Natural killer cell (primary cell): ENCODE results near the gene TRIL. TPM values are rescaled to one million over a fixed set of nuclear protein-coding genes. Genes with fewer than 3 reads are reported as not detected.

Source experiments
- ATAC-seq, 3 donors: fragments of 150-1000 bp in 2 of 3; fragments of 200-7000 bp in 1 of 3; cut with Tn5 transposase; 1 replicate in 1 of 3; 2 replicates in 2 of 3; pipeline ENCODE4 v1.10.0; 2021; ENCODE audit warnings: mild to moderate bottlenecking in 2 of 3, moderate library complexity in 2 of 3
- DNase-seq, 2 donors: peaks; one replicate each; pipeline versions ENCODE4 v3.0.0 to v3.0.0-alpha.2; 2013 to 2021; ENCODE audit warnings: mixed read lengths in 1 of 2
- H3K27ac ChIP-seq: one replicate; pipeline ENCODE4 v1.5.1; 2013; ENCODE audit warnings: mild to moderate bottlenecking, low read length
- H3K27me3 ChIP-seq: one replicate; pipeline ENCODE4 v1.6.1; 2013; ENCODE audit warnings: low read length; ENCODE audit not compliant: control insufficient read depth, insufficient read depth
- H3K36me3 ChIP-seq: one replicate; pipeline ENCODE4 v1.6.1; 2013; ENCODE audit warnings: low read length; ENCODE audit not compliant: control insufficient read depth, insufficient read depth
- H3K4me1 ChIP-seq: one replicate; pipeline ENCODE4 v1.6.1; 2013; ENCODE audit warnings: low read length; ENCODE audit not compliant: control insufficient read depth, insufficient read depth
- H3K4me3 ChIP-seq: one replicate; pipeline ENCODE4 v1.5.1; 2013; ENCODE audit warnings: low read length
- H3K9me3 ChIP-seq: one replicate; pipeline ENCODE4 v1.6.1; 2013; ENCODE audit warnings: low read length; ENCODE audit not compliant: control insufficient read depth, insufficient read depth
- H3K27ac Mint-ChIP-seq, 2 donors: one replicate each; pipeline ENCODE4 v1.8.0; 2022; ENCODE audit warnings: mild to moderate bottlenecking in 2 of 2, mixed read lengths in 2 of 2, moderate library complexity in 1 of 2
- H3K27me3 Mint-ChIP-seq, 2 donors: one replicate each; pipeline ENCODE4 v1.8.0; 2022; ENCODE audit warnings: low read depth in 2 of 2, mixed read lengths in 2 of 2
- H3K36me3 Mint-ChIP-seq: one replicate; pipeline ENCODE4 v1.8.0; 2022; ENCODE audit warnings: mixed read lengths
- H3K4me1 Mint-ChIP-seq, 2 donors: one replicate each; pipeline ENCODE4 v1.8.0; 2022; ENCODE audit warnings: mixed read lengths in 2 of 2
- H3K4me3 Mint-ChIP-seq: one replicate; pipeline ENCODE4 v1.8.0; 2022; ENCODE audit warnings: mild to moderate bottlenecking, moderate library complexity, mixed read lengths
- H3K9me3 Mint-ChIP-seq, 2 donors: one replicate each; pipeline ENCODE4 v1.8.0; 2022; ENCODE audit warnings: mixed read lengths in 2 of 2
- WGBS: methylation state at CpG from one replicate; pipeline ENCODE4 v1.1.7; 2013; ENCODE audit warnings: missing lambda C conversion rate; ENCODE audit not compliant: insufficient coverage; 5-methylcytosine and 5-hydroxymethylcytosine counted together
- intact Hi-C: fragments of 100-400 bp; cut with micrococcal nuclease; formaldehyde crosslinking; loops from one replicate; pipeline ENCODE4 v1.14.2; 2022
- total RNA-seq, 4 donors: library from RNA; stranded (reverse); fragments of 120-200 nt in 1 of 4; gene quantifications; one replicate each; pipeline versions ENCODE4 v1.2.3 to v1.2.4, GENCODE V29; 2013 to 2022
- TF ChIP-seq, protein P1 (sequence below): fragments of 200-600 bp; IDR thresholded peaks from one replicate; pipeline ENCODE4 v1.8.0; 2022; ENCODE audit warnings: antibody characterized with exemption

Gene TRIL
- total RNA-seq, 3 donors from 2014 or later (not counting 1 experiment from before 2014, with no cell fraction given), result 0.07 TPM; not detected in 2

GRCh38 chr7:28933846-28934320, 24.2 kb downstream of the TRIL start:
- H3K27ac Mint-ChIP-seq, result no peak overlapping the region
- Histone ChIP-seq H3K27me3 (no peaks in the 10 kb centered on the region), H3K4me1 (no peaks in the 10 kb centered on the region), H3K9me3 (no peaks in the 10 kb centered on the region), H3K36me3 (no peaks in the 10 kb centered on the region), H3K4me3 (no peak overlapping the region), H3K27ac (no peak overlapping the region)
- TF ChIP-seq, protein P1, sequence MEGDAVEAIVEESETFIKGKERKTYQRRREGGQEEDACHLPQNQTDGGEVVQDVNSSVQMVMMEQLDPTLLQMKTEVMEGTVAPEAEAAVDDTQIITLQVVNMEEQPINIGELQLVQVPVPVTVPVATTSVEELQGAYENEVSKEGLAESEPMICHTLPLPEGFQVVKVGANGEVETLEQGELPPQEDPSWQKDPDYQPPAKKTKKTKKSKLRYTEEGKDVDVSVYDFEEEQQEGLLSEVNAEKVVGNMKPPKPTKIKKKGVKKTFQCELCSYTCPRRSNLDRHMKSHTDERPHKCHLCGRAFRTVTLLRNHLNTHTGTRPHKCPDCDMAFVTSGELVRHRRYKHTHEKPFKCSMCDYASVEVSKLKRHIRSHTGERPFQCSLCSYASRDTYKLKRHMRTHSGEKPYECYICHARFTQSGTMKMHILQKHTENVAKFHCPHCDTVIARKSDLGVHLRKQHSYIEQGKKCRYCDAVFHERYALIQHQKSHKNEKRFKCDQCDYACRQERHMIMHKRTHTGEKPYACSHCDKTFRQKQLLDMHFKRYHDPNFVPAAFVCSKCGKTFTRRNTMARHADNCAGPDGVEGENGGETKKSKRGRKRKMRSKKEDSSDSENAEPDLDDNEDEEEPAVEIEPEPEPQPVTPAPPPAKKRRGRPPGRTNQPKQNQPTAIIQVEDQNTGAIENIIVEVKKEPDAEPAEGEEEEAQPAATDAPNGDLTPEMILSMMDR, result no peak
- peaks cover 16 to 22% of the 10 kb centered on the region in 2 donors for H3K27me3 Mint-ChIP-seq
- H3K4me3 Mint-ChIP-seq, result no peak overlapping the region
- intact Hi-C loops, result no loop called here
- no peaks in the 10 kb centered on the region for H3K9me3 Mint-ChIP-seq
- 86% methylated on average over 2 of the region's 2 CpGs for WGBS
- ATAC-seq (no peak), DNase-seq (no peak)
- no peaks in the 10 kb centered on the region for H3K4me1 Mint-ChIP-seq
- no peaks in the 10 kb centered on the region for H3K36me3 Mint-ChIP-seq

DNA sequence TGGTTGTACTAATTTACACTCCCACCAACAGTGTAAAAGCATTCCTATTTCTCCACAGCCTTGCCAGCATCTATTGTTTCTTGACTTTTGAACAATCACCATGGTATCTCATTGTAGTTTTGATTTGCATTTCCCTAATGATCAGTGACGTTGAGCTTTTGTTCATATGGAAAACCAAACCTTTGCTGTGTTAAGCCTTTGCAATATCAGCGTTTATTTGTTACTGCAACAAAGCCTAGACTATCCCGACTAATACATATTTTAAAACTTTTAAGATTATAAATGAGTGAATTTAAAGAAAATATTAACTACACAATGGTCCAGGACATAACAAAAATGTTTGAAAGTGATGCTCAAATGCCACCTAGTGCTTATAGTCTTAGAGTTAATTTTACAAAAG, 26.6 kb downstream of the TRIL start:
- H3K9me3 ChIP-seq, result no peaks in the 10 kb centered on the region
- Mint-ChIP-seq H3K27me3 (peaks cover 12 to 22% of the 10 kb centered on the region in 2 donors), H3K27ac (no peak overlapping the region), H3K4me1 (peaks cover 8% of the 10 kb centered on the region in 2 donors), H3K4me3 (no peak overlapping the region), H3K9me3 (no peaks in the 10 kb centered on the region), H3K36me3 (no peaks in the 10 kb centered on the region)
- 86% methylated on average over 2 of the region's 3 CpGs for WGBS
- TF ChIP-seq, protein P1, result no peak
- H3K4me3 ChIP-seq, result no peak overlapping the region
- intact Hi-C loops, result no loop called here
- ATAC-seq, result no peak
- no peaks in the 10 kb centered on the region for H3K36me3 ChIP-seq
- peaks cover 3% of the 10 kb centered on the region for H3K4me1 ChIP-seq
- no peaks in the 10 kb centered on the region for H3K27me3 ChIP-seq
- no peak for DNase-seq
- no peak overlapping the region for H3K27ac ChIP-seq

GRCh38 chr7:28926871-28927597, 31.1 kb downstream of the TRIL start:
- Histone ChIP-seq H3K4me3 (peak overlapping the region; percentile 34), H3K27me3 (peaks cover 2% of the 10 kb centered on the region), H3K9me3 (no peaks in the 10 kb centered on the region), H3K36me3 (no peaks in the 10 kb centered on the region), H3K4me1 (peaks cover 4% of the 10 kb centered on the region), H3K27ac (no peak overlapping the region)
- Mint-ChIP-seq H3K9me3 (no peaks in the 10 kb centered on the region), H3K4me3 (peak overlapping the region; percentile 88), H3K27me3 (peaks cover 7 to 20% of the 10 kb centered on the region in 2 donors), H3K27ac (peak overlapping the region in 1 of 2 donors; percentile 69), H3K4me1 (peaks cover 20% of the 10 kb centered on the region in 2 donors), H3K36me3 (no peaks in the 10 kb centered on the region)
- intact Hi-C loops, result loop anchor here (1.0 to 10.0 kb wide), 3 partner anchors 175 to 481 kb away; no protein-coding TSS in a partner anchor
- ATAC-seq (peak; percentile 91 to 94 (median 91)), DNase-seq (peak; percentile 22 to 82)
- 7% methylated on average over 21 of the region's 22 CpGs for WGBS
- TF ChIP-seq, protein P1, result peak; percentile 81
